ENCODE results near the gene KIF9. TPM values are rescaled to one million over a fixed set of nuclear protein-coding genes. Genes with fewer than 3 reads are reported as not detected.
"Not testable (repeated sequence)": the region's sequence is repeated elsewhere in the genome, so short reads cannot be mapped to it uniquely, and the experiment has no call there.

Gene KIF9
- total RNA-seq, 2 experiments from 2014 or later, result 4.5 to 4.9 TPM

- CTCF ChIA-PET, result no interaction called here
- Mint-ChIP-seq H3K9me3 (no peaks in the 10 kb centered on the region), H3K36me3 (ENCODE audit: low read depth) (peaks cover 3% of the 10 kb centered on the region), H3K27me3 (ENCODE audit: low read depth) (no peaks in the 10 kb centered on the region), H3K4me1 (ENCODE audit: low read depth) (no peaks in the 10 kb centered on the region), H3K4me3 (no peak overlapping the region), H3K27ac (no peak overlapping the region)
- no peak for DNase-seq
- intact Hi-C loops (cut with micrococcal nuclease), result no loop called here
These were observed 87.6 kb downstream of the KIF9 start for GRCh38 chr3:47194994-47195393.

- Mint-ChIP-seq H3K36me3 (ENCODE audit: low read depth) (peaks cover 3% of the 10 kb centered on the region), H3K4me1 (ENCODE audit: low read depth) (no peaks in the 10 kb centered on the region), H3K27me3 (ENCODE audit: low read depth) (no peaks in the 10 kb centered on the region), H3K27ac (no peak overlapping the region), H3K9me3 (no peaks in the 10 kb centered on the region), H3K4me3 (no peak overlapping the region)
- intact Hi-C loops (cut with micrococcal nuclease), result no loop called here
- DNase-seq, result no peak
- CTCF ChIA-PET, result no interaction called here
These were observed 88.4 kb downstream of the KIF9 start for GRCh38 chr3:47193871-47194859.

GRCh38 chr3:47186285-47186684, 96.3 kb downstream of the KIF9 start:
- DNase-seq, result no peak
- CTCF ChIA-PET, result no interaction called here
- intact Hi-C loops (cut with micrococcal nuclease), result no loop called here
- Mint-ChIP-seq H3K4me3 (no peak overlapping the region), H3K36me3 (ENCODE audit: low read depth) (no peaks in the 10 kb centered on the region), H3K4me1 (ENCODE audit: low read depth) (no peaks in the 10 kb centered on the region), H3K27ac (no peak overlapping the region), H3K27me3 (ENCODE audit: low read depth) (no peaks in the 10 kb centered on the region), H3K9me3 (no peaks in the 10 kb centered on the region)

- CTCF ChIA-PET; intact Hi-C loops (cut with micrococcal nuclease); H3K27me3 Mint-ChIP-seq (ENCODE audit: low read depth); H3K4me3 Mint-ChIP-seq; DNase-seq; H3K36me3 Mint-ChIP-seq (ENCODE audit: low read depth); H3K9me3 Mint-ChIP-seq; H3K27ac Mint-ChIP-seq; H3K4me1 Mint-ChIP-seq (ENCODE audit: low read depth): not testable (repeated sequence)
These were observed 100.9 kb downstream of the KIF9 start for GRCh38 chr3:47181685-47182084.

GRCh38 chr3:47180011-47180410, 102.6 kb downstream of the KIF9 start:
- intact Hi-C loops (cut with micrococcal nuclease); H3K27me3 Mint-ChIP-seq (ENCODE audit: low read depth); H3K4me3 Mint-ChIP-seq; H3K9me3 Mint-ChIP-seq; H3K36me3 Mint-ChIP-seq (ENCODE audit: low read depth); H3K4me1 Mint-ChIP-seq (ENCODE audit: low read depth); DNase-seq; H3K27ac Mint-ChIP-seq: not testable (repeated sequence)
- CTCF ChIA-PET, result interaction anchor here (0.6 kb wide), 1 partner anchor 36 kb away, joined by 4 read pairs; no protein-coding TSS in a partner anchor

Other genes with a start within 250 kb of the KIF9 start
- 10 to 100 TPM; 27.7 to 28.1 TPM for gene SETD2, start 118.7 kb downstream of the KIF9 start, total RNA-seq
- 10 to 100 TPM; 20.7 to 21.6 TPM for gene KLHL18, start 145 bp upstream of the KIF9 start, total RNA-seq
- 10 to 100 TPM; 18.7 to 21.6 TPM for gene PTPN23, start 98.2 kb upstream of the KIF9 start, total RNA-seq
- gene SCAP, start 193.1 kb upstream of the KIF9 start, total RNA-seq, result 10 to 100 TPM; 31.6 to 34.7 TPM
- 10 to 100 TPM; 32.7 to 33.1 TPM for gene ELP6, start 230.9 kb upstream of the KIF9 start, total RNA-seq

Data from activated naive CD4-positive, alpha-beta T cell treated with anti-CD3 and anti-CD28 coated beads for 36 hours (primary cell).